Osteoblast (primary cell): ENCODE measurements around the gene DGCR6L. TPM values are rescaled to one million over a fixed set of nuclear protein-coding genes. Genes with fewer than 3 reads are reported as not detected.
"Not testable (repeated sequence)": the region's sequence is repeated elsewhere in the genome, so short reads cannot be mapped to it uniquely, and the experiment has no call there.

Source experiments
- DNase-seq: peaks from one replicate; pipeline ENCODE4 v3.0.0; 2011; ENCODE audit warnings: low spot score, mixed read lengths; ENCODE audit not compliant: insufficient read length; ENCODE audit errors: missing footprints
- H2AFZ ChIP-seq: 2 replicates; pipeline ENCODE4 v1.6.0; 2011; ENCODE audit warnings: mild to moderate bottlenecking, low read length
- H3K27ac ChIP-seq: 2 replicates; pipeline ENCODE4 v1.5.1; 2011; ENCODE audit warnings: mild to moderate bottlenecking, low read depth, low read length, moderate library complexity
- H3K27me3 ChIP-seq: 2 replicates; pipeline ENCODE4 v1.6.0; 2012; ENCODE audit warnings: mild to moderate bottlenecking, control low read depth, inconsistent platforms, low read length, moderate library complexity; ENCODE audit not compliant: insufficient read depth
- H3K36me3 ChIP-seq: 2 replicates; pipeline ENCODE4 v1.5.1; 2011; ENCODE audit warnings: mild to moderate bottlenecking, low read length, control low read depth, moderate library complexity; ENCODE audit not compliant: insufficient read depth
- H3K4me1 ChIP-seq: 2 replicates; pipeline ENCODE4 v1.5.1; 2011; ENCODE audit warnings: mild to moderate bottlenecking, low read length, control low read depth, moderate library complexity; ENCODE audit not compliant: insufficient read depth
- H3K4me2 ChIP-seq: 2 replicates; pipeline ENCODE4 v1.6.0; 2011; ENCODE audit warnings: mild to moderate bottlenecking, low read length; ENCODE audit not compliant: insufficient read depth
- H3K4me3 ChIP-seq: fragments of 200-600 bp; sonication (generic); 3 replicates; pipeline ENCODE4 v1.5.1; 2012; ENCODE audit warnings: mild to moderate bottlenecking, low read length, inconsistent platforms; ENCODE audit not compliant: insufficient read depth
- H3K79me2 ChIP-seq: 2 replicates; pipeline ENCODE4 v1.6.0; 2012; ENCODE audit warnings: mild to moderate bottlenecking, low read length, control low read depth, inconsistent platforms; ENCODE audit not compliant: insufficient read depth
- H3K9me3 ChIP-seq: 2 replicates; pipeline ENCODE4 v1.5.1; 2011; ENCODE audit warnings: low read depth, low read length, control low read depth
- H4K20me1 ChIP-seq: 2 replicates; pipeline ENCODE4 v1.6.0; 2012; ENCODE audit warnings: mild to moderate bottlenecking, low read length, control low read depth; ENCODE audit not compliant: insufficient read depth
- total RNA-seq: library from RNA; depleted of rRNA; stranded (reverse); fragments of >200 nt; gene quantifications from 2 replicates; pipeline ENCODE4 v1.2.3, GENCODE V29; 2012
- TF ChIP-seq, protein P1 (sequence below): IDR thresholded peaks from 2 replicates; pipeline ENCODE4 v1.5.1; 2011; ENCODE audit warnings: mild to moderate bottlenecking, low read depth, low read length, moderate library complexity; ENCODE audit errors: extremely low read depth

The DGCR6L gene
- total RNA-seq, 1 donor: 60.8 TPM

DNA sequence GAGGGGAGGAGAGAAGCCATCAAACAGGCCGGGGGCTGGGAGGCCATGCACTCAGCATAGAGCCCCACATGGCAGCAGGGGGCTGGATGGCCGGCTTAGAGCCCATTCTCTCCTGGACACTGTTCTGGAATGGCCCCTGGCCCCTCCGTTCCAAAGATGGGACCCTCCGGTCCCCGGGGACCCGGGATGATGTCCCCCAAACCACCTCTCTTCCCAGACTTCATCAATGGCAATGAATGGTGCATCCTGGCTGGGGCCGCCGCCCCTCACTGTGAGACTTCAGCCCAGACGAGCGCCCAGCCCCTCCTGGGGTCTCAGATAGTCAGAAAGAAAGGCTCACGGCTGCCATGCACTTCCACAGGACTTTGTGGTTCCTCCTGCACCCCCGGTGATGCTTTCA is 38.0 kb downstream of the DGCR6L start:
- H3K36me3 ChIP-seq: no peaks in the 10 kb centered on the region

DNA sequence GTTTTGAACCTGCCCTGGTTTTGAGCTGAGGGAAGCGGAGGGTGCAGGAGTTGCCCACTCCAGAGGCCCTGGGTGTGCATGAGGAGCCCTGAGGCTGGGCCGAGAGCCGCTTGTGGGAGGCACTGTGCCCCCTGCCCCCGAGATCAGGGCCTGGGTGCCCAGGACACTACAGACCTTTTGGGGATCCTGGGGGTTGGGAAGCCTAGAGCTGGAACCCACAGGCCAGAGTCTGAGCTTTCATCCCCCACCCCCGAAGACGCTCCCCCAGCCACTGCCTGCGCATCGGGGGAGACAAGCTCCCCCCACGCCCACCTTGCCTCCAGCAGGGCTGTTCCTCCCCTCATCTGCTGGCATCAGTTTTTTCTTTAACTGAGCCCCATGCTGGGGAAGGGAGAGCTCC is 38.4 kb downstream of the DGCR6L start:
- H3K4me1 ChIP-seq, H3K27me3 ChIP-seq, H3K36me3 ChIP-seq, H2AFZ ChIP-seq, H3K9me3 ChIP-seq, H4K20me1 ChIP-seq, H3K27ac ChIP-seq, H3K4me3 ChIP-seq, DNase-seq, H3K79me2 ChIP-seq, H3K4me2 ChIP-seq: not testable (repeated sequence)

More for the DNA sequence above, 38.0 kb downstream of the DGCR6L start:
- Histone ChIP-seq H3K9me3 (no peaks in the 10 kb centered on the region), H3K4me2 (no peak overlapping the region), H3K79me2 (no peaks in the 10 kb centered on the region), H3K27me3 (no peaks in the 10 kb centered on the region), H3K4me3 (no peak overlapping the region), H3K4me1 (peaks cover 3% of the 10 kb centered on the region), H4K20me1 (no peaks in the 10 kb centered on the region), H2AFZ (no peak overlapping the region), H3K27ac (no peak overlapping the region)
- no peak for DNase-seq
- TF ChIP-seq, protein P1, sequence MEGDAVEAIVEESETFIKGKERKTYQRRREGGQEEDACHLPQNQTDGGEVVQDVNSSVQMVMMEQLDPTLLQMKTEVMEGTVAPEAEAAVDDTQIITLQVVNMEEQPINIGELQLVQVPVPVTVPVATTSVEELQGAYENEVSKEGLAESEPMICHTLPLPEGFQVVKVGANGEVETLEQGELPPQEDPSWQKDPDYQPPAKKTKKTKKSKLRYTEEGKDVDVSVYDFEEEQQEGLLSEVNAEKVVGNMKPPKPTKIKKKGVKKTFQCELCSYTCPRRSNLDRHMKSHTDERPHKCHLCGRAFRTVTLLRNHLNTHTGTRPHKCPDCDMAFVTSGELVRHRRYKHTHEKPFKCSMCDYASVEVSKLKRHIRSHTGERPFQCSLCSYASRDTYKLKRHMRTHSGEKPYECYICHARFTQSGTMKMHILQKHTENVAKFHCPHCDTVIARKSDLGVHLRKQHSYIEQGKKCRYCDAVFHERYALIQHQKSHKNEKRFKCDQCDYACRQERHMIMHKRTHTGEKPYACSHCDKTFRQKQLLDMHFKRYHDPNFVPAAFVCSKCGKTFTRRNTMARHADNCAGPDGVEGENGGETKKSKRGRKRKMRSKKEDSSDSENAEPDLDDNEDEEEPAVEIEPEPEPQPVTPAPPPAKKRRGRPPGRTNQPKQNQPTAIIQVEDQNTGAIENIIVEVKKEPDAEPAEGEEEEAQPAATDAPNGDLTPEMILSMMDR: no peak

DNA sequence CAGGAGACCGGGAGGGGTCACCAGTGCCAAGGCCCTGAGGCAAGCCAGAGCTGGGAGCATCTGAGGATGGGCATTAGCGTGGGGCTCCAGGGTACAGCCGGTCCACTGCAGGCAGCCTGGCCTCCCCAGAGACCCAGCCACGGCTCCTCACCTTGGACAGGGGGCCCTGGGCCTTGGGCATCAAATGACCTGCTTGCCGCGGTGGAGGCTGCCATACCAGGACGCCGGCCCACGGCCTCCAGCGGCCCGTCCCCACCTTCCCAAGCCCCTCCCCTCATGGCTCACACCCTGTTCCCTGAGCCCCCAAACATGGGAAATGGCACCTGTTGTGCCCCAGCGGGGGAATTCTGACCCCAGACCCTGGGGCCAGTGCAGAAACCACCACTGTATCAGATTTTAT is 39.0 kb downstream of the DGCR6L start:
- H3K9me3 ChIP-seq: no peaks in the 10 kb centered on the region
- no peaks in the 10 kb centered on the region for H3K36me3 ChIP-seq
- peaks cover 3% of the 10 kb centered on the region for H3K4me1 ChIP-seq
- no peak overlapping the region for H3K4me3 ChIP-seq
- no peaks in the 10 kb centered on the region for H3K27me3 ChIP-seq
- TF ChIP-seq, protein P1: no peak
- no peaks in the 10 kb centered on the region for H3K79me2 ChIP-seq
- H3K4me2 ChIP-seq: no peak overlapping the region
- no peak overlapping the region for H2AFZ ChIP-seq
- no peak for DNase-seq
- no peaks in the 10 kb centered on the region for H4K20me1 ChIP-seq
- no peak overlapping the region for H3K27ac ChIP-seq

DNA sequence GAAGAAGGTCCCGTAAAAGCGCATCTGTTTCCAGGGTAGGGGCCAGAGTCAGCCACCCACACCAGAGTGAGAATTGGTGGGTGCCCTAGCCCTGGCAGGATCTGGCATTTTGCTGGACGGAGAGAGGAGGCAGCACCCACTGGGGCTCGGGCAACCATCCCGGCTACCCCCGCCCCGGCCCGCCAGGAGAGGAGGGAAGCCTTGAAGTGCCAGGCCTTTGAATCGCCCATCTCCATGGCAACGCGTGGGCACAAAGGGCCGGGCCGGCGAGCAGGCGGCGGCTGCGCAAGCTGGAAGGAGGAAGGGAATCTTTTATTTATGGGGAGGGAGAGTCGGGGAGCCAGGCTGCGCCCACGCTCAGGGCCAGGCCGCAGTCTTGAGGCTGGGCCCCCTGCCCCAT is 39.7 kb downstream of the DGCR6L start:
- not testable (repeated sequence) for H3K9me3 ChIP-seq

DNA sequence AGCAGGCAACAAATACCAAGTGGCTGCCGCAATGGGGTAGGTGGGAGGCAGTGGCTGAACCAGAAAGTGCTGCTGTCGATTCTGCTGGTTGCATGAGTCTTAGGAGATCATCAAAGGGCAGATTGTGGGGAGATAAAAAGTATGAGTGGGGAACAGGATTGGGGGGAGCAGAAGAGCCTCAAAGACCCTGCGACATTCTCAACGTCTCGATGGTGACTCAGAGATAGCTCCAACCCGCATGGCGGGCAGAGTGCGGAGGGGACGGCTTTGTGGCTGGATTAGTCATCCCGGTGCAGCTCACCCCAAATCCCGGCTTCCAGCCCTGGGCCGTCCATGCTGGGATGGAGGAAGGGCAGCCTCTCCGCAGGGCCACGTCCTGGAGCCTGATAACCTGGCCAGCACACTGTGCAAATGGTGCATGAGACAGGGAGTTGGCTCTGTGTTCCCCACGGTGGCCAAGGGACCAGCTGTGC is 40.2 kb downstream of the DGCR6L start:
- no peak overlapping the region for H3K4me2 ChIP-seq
- peaks cover 3% of the 10 kb centered on the region for H3K4me1 ChIP-seq
- H3K79me2 ChIP-seq: no peaks in the 10 kb centered on the region
- no peak overlapping the region for H3K4me3 ChIP-seq
- H2AFZ ChIP-seq: no peak overlapping the region
- TF ChIP-seq, protein P1: no peak
- H4K20me1 ChIP-seq: no peaks in the 10 kb centered on the region
- H3K9me3 ChIP-seq: no peaks in the 10 kb centered on the region
- H3K27ac ChIP-seq: no peak overlapping the region
- no peak for DNase-seq
- no peaks in the 10 kb centered on the region for H3K27me3 ChIP-seq
- H3K36me3 ChIP-seq: no peaks in the 10 kb centered on the region

More for the DNA sequence above, 39.7 kb downstream of the DGCR6L start:
- H3K4me1 ChIP-seq, H3K4me3 ChIP-seq, H3K79me2 ChIP-seq, H4K20me1 ChIP-seq, H3K4me2 ChIP-seq, H3K27me3 ChIP-seq, H2AFZ ChIP-seq, H3K27ac ChIP-seq, H3K36me3 ChIP-seq, DNase-seq: not testable (repeated sequence)

DNA sequence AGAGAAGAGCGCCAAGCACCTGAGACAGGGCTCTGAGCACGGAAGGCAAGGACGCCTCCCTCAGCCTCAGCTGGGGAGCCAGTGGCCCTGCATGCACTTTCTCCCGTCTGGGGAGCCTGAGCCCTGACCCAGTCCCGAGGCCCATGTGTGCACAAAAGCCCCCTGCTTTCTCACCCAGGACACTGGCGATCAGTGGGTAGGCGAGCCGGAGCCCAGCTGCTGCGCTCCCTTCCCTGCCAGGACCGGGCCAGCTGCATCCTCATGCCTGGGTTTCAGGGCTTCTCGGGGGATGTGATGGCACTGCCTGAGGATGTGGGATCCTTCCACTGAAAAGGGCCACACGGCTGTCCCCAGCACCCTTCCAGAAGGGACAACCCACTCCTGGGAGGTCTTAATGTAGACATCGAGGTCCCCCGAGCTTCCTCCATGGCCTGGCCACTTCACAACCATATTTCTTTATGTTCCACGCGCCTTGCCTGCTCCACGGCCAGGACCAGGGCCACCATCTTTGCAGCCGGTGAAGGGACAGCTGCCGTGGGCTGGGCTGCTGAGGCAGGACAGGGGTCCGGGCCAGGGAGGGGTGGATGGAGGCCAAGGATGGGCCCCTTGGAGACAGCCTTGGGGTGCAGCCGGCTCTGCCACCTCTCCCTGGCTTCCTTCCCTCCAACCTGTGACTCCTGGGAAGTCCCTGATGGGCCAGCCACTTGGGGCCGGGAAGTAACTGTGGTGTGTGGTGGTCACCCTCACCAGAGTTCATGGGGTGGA is 41.0 kb downstream of the DGCR6L start:
- not testable (repeated sequence) for H3K4me1 ChIP-seq, H3K27me3 ChIP-seq, H4K20me1 ChIP-seq, H3K79me2 ChIP-seq, H3K36me3 ChIP-seq, H3K9me3 ChIP-seq, H3K4me3 ChIP-seq, DNase-seq, H2AFZ ChIP-seq, H3K27ac ChIP-seq, H3K4me2 ChIP-seq
